HepG2 (cell line): ENCODE results near the gene POLA1. TPM values are rescaled to one million over a fixed set of nuclear protein-coding genes. Genes with fewer than 3 reads are reported as not detected.

Source experiments
- ATAC-seq: fragments of 200-7000 bp; cut with Tn5 transposase; 3 replicates; pipeline ENCODE4 v1.9.1; 2020; ENCODE audit warnings: mild to moderate bottlenecking, moderate library complexity
- BruUV-seq: library from RNA; stranded (reverse); fragments of 400-500 nt; replicated peaks from 2 replicates; lab custom pipeline; 2021; lab: Mats Ljungman, UMichigan
- CTCF ChIA-PET: fragments of 300-600 bp; formaldehyde crosslinking; extraction: SDS; loops from one replicate; lab custom pipeline; 2021; ENCODE audit warnings: low total read pairs, inconsistent platforms, low intra/inter-chr PET ratio; lab: Yijun Ruan, JAX
- POLR2A ChIA-PET: fragments of 350-600 bp; sonication (Branson Sonifier 250); formaldehyde crosslinking; loops from one replicate; lab custom pipeline; 2020; ENCODE audit warnings: antibody characterized with exemption, inconsistent platforms; lab: Yijun Ruan, JAX
- DNase-seq: peaks from one replicate; pipeline ENCODE4 v3.0.0-alpha.2; 2015; ENCODE audit warnings: low spot score
- FAIRE-seq: peaks from 3 replicates; lab custom pipeline; 2011; peaks lifted over from hg19 to GRCh38; lab: Jason Lieb, UNC
- H2AFZ ChIP-seq: one replicate; pipeline ENCODE4 v1.6.1; 2011; ENCODE audit warnings: low read length, inconsistent platforms
- H3K27ac ChIP-seq: fragments of 300-600 bp; 3 replicates; pipeline ENCODE4 v1.8.0; 2011; ENCODE audit warnings: mixed run types, mild to moderate bottlenecking, mixed read lengths, low read length, inconsistent platforms; ENCODE audit not compliant: insufficient read depth; ENCODE audit errors: extremely low read length
- H3K27me3 ChIP-seq, 2 experiments: fragments of 200-600 bp in 1 of 2; 2 replicates in 1 of 2; 3 replicates in 1 of 2; pipeline versions ENCODE4 v1.6.0 to v1.8.0; 2011; ENCODE audit warnings: low read length in 2 of 2, mild to moderate bottlenecking in 2 of 2, moderate library complexity in 2 of 2, inconsistent platforms in 1 of 2; ENCODE audit not compliant: insufficient read depth in 2 of 2, control insufficient read depth in 1 of 2
- H3K36me3 ChIP-seq, 2 experiments: fragments of 200-600 bp in 1 of 2; replicated peaks in 1 of 2; 2 replicates in 1 of 2; 3 replicates in 1 of 2; pipeline versions ENCODE4 v1.5.1 to v1.8.0; 2011; ENCODE audit warnings: low read length in 2 of 2, inconsistent platforms in 1 of 2; ENCODE audit not compliant: insufficient read depth in 2 of 2, control insufficient read depth in 1 of 2
- H3K4me1 ChIP-seq: 2 replicates; pipeline ENCODE4 v1.5.1; 2012; ENCODE audit warnings: low read length, inconsistent platforms; ENCODE audit not compliant: insufficient read depth
- H3K4me2 ChIP-seq: 2 replicates; pipeline ENCODE4 v1.6.0; 2011; ENCODE audit warnings: low read depth, low read length, inconsistent platforms
- H3K4me3 ChIP-seq, 3 experiments: fragments of 200-600 bp in 1 of 3; sonication (generic), shearing (Covaris generic) in 1 of 3; replicated peaks in 1 of 3; 2 replicates each; pipeline ENCODE4 v1.5.1; 2011 to 2016; ENCODE audit warnings: low read length in 3 of 3, inconsistent platforms in 2 of 3, low read depth in 2 of 3, mild to moderate bottlenecking in 2 of 3, control low read depth in 1 of 3, mixed read lengths in 1 of 3; ENCODE audit not compliant: insufficient read depth in 1 of 3
- H3K79me2 ChIP-seq: one replicate; pipeline ENCODE4 v1.6.1; 2011; ENCODE audit warnings: low read length, inconsistent platforms; ENCODE audit not compliant: insufficient read depth
- H3K9ac ChIP-seq: 2 replicates; pipeline ENCODE4 v1.6.0; 2011; ENCODE audit warnings: mild to moderate bottlenecking, low read depth, low read length, inconsistent platforms; ENCODE audit not compliant: insufficient read depth
- H3K9me3 ChIP-seq: 2 replicates; pipeline ENCODE4 v1.5.1; 2012; ENCODE audit warnings: mild to moderate bottlenecking, low read length
- H4K20me1 ChIP-seq: 2 replicates; pipeline ENCODE4 v1.6.0; 2011; ENCODE audit warnings: inconsistent platforms, mild to moderate bottlenecking, low read length, moderate library complexity; ENCODE audit not compliant: insufficient read depth
- CREB1 ChIP-seq, 2 experiments: fragments of 450-650 bp in 1 of 2; IDR thresholded peaks; 2 replicates each; pipeline ENCODE4 v1.6.1; 2016 to 2017; ENCODE audit warnings: control low read depth in 1 of 2, mild to moderate bottlenecking in 1 of 2, missing compliant biosample characterization in 1 of 2, missing genetic modification characterization in 1 of 2
- CSRNP2 ChIP-seq: sonication (generic); formaldehyde crosslinking; conservative IDR thresholded peaks from 2 replicates; pipeline ENCODE4 v1.8.0; 2022; ENCODE audit warnings: low read depth, missing genetic modification reagents
- KLF11 ChIP-seq: IDR thresholded peaks from 2 replicates; pipeline ENCODE4 v1.6.1; 2016; ENCODE audit warnings: missing compliant biosample characterization
- NFE2 ChIP-seq: sonication (generic); formaldehyde crosslinking; IDR thresholded peaks from 2 replicates; pipeline ENCODE4 v1.4.0; 2020; ENCODE audit warnings: missing genetic modification reagents
- NONO ChIP-seq, 2 experiments: fragments of 450-650 bp in 1 of 2; sonication (generic) in 1 of 2; formaldehyde crosslinking in 1 of 2; IDR thresholded peaks in 1 of 2; conservative IDR thresholded peaks in 1 of 2; 2 replicates each; pipeline versions ENCODE4 v1.6.1 to v1.8.0; 2017 to 2022; ENCODE audit warnings: mild to moderate bottlenecking in 1 of 2, missing genetic modification reagents in 1 of 2, moderate library complexity in 1 of 2
- ONECUT2 ChIP-seq: sonication (generic); formaldehyde crosslinking; IDR thresholded peaks from 2 replicates; pipeline ENCODE4 v1.4.0; 2020; ENCODE audit warnings: missing genetic modification reagents
- PPARG ChIP-seq: conservative IDR thresholded peaks from 2 replicates; pipeline ENCODE4 v1.6.1; 2016; ENCODE audit warnings: missing biosample characterization, missing genetic modification reagents
- SMYD3 ChIP-seq: sonication (generic); formaldehyde crosslinking; IDR thresholded peaks from 2 replicates; pipeline ENCODE4 v1.8.1; 2023; ENCODE audit warnings: mild to moderate bottlenecking, missing genetic modification reagents
- TAF1 ChIP-seq: sonication (generic); formaldehyde crosslinking; IDR thresholded peaks from 2 replicates; pipeline ENCODE4 v1.4.0; 2020; ENCODE audit warnings: missing genetic modification reagents
- TOE1 ChIP-seq: sonication (generic); formaldehyde crosslinking; IDR thresholded peaks from 2 replicates; pipeline ENCODE4 v1.4.0; 2020; ENCODE audit warnings: mild to moderate bottlenecking, missing genetic modification reagents
- ZNF12 ChIP-seq: sonication (generic); formaldehyde crosslinking; IDR thresholded peaks from 2 replicates; pipeline ENCODE4 v1.5.0; 2020; ENCODE audit warnings: missing genetic modification reagents
- ZNF253 ChIP-seq: sonication (generic); formaldehyde crosslinking; IDR thresholded peaks from 2 replicates; pipeline ENCODE4 v1.8.0; 2022; ENCODE audit warnings: mild to moderate bottlenecking, missing genetic modification reagents, borderline replicate concordance
- ZNF263 ChIP-seq: sonication (generic); formaldehyde crosslinking; IDR thresholded peaks from 2 replicates; pipeline ENCODE4 v1.4.0; 2020; ENCODE audit warnings: missing genetic modification reagents
- ZNF274 ChIP-seq: sonication (generic); formaldehyde crosslinking; IDR thresholded peaks from 2 replicates; pipeline ENCODE4 v1.5.1; 2020; ENCODE audit warnings: mild to moderate bottlenecking, missing genetic modification reagents
- ZNF333 ChIP-seq: sonication (generic); formaldehyde crosslinking; IDR thresholded peaks from 2 replicates; pipeline ENCODE4 v1.4.0; 2020; ENCODE audit warnings: mild to moderate bottlenecking, missing genetic modification reagents, borderline replicate concordance
- ZNF781 ChIP-seq: sonication (generic); formaldehyde crosslinking; IDR thresholded peaks from 2 replicates; pipeline ENCODE4 v1.5.1; 2020; ENCODE audit warnings: borderline replicate concordance, mild to moderate bottlenecking, missing genetic modification reagents; ENCODE audit errors: not compliant biosample characterization
- WGBS: methylation state at CpG from one replicate; pipeline ENCODE4 v1.1.6; 2017; ENCODE audit warnings: low lambda C conversion rate; 5-methylcytosine and 5-hydroxymethylcytosine counted together
- in situ Hi-C: cut with HindIII; loops from 2 replicates; pipeline ENCODE4 v1.10.0; 2017; ENCODE audit warnings: low pct_unique_long_range_greater_than_20kb; ENCODE audit not compliant: extremely low pct_ligation_motif_present
- intact Hi-C: fragments of 100-400 bp; cut with micrococcal nuclease; formaldehyde crosslinking; loops from one replicate; pipeline ENCODE4 v1.10.0; 2022; ENCODE audit not compliant: unreplicated experiment
- polyA plus RNA-seq, 8 experiments: library from polyadenylated mRNA; depleted of rRNA in 3 of 8; stranded (reverse) in 7 of 8; unstranded in 1 of 8; fragments of >200 nt; fragmentation: Illumina TruSeq in 4 of 8; extraction: Trizol in 4 of 8; gene quantifications; 2 replicates each; pipeline versions ENCODE4 v1.2.1 to v1.2.3, GENCODE V29; 2011 to 2016; ENCODE audit warnings: low read depth in 4 of 8, missing spikeins in 1 of 8, mixed read lengths in 1 of 8; ENCODE audit not compliant: insufficient read depth in 1 of 8
- total RNA-seq, 5 experiments: library from RNA; depleted of rRNA; stranded (reverse); fragments of >200 nt; fragmentation: Illumina TruSeq; extraction: Trizol; gene quantifications; 2 replicates each; pipeline ENCODE4 v1.2.3, GENCODE V29; 2016; ENCODE audit warnings: low read depth in 1 of 5

POLA1 gene
- total and polyA plus RNA-seq, 2 of the 13 experiments (the other 11 are each of a cell fraction or from before 2014, with no cell fraction given) = 3.3 to 26.5 TPM

- Histone ChIP-seq H3K27ac (no peak overlapping the region), H3K4me1 (no peaks in the 10 kb centered on the region), H3K9ac (no peak overlapping the region), H2AFZ (no peak overlapping the region), H4K20me1 (no peaks in the 10 kb centered on the region), H3K36me3 (no peaks in the 10 kb centered on the region; a peak in 1 of 5 replicates), H3K4me2 (no peak overlapping the region), H3K9me3 (no peaks in the 10 kb centered on the region), H3K79me2 (no peaks in the 10 kb centered on the region), H3K27me3 (no peaks in the 10 kb centered on the region), H3K4me3 (no peak overlapping the region)
- CTCF ChIA-PET = no interaction called here
- TF ChIP-seq TOE1 (CRISPR knock-in tag) = no peak
- TF ChIP-seq ZNF333 = no peak
- TF ChIP-seq NFE2 (CRISPR knock-in tag) = no peak
- TF ChIP-seq ZNF274 (CRISPR knock-in tag) = no peak
- no peak for TF ChIP-seq PPARG
- TF ChIP-seq SMYD3 (CRISPR knock-in tag) = no peak
- no peak for TF ChIP-seq ZNF12 (CRISPR knock-in tag)
- TF ChIP-seq TAF1 (CRISPR knock-in tag) = no peak
- TF ChIP-seq KLF11 (CRISPR knock-in tag) = no peak
- TF ChIP-seq NONO (IDR thresholded peaks at IDR 0.05) = no peak
- no peak for TF ChIP-seq NONO (CRISPR knock-in tag; conservative IDR thresholded peaks at IDR 0.05)
- TF ChIP-seq CREB1 (IDR thresholded peaks at IDR 0.05) = no peak
- no peak for TF ChIP-seq CREB1 (CRISPR knock-in tag; IDR thresholded peaks at IDR 0.05)
- no peak for TF ChIP-seq ZNF253 (CRISPR knock-in tag)
- TF ChIP-seq ZNF781 (CRISPR knock-in tag) = no peak
- no peak for TF ChIP-seq CSRNP2 (CRISPR knock-in tag)
- TF ChIP-seq ZNF263 (CRISPR knock-in tag) = no peak
- no peak for TF ChIP-seq ONECUT2 (CRISPR knock-in tag)
- DNase-seq = no peak
- in situ Hi-C loops = no loop called here
- POLR2A ChIA-PET = no interaction called here
- no TSS peak for BruUV-seq
- no peak for FAIRE-seq
- ATAC-seq = no peak
- over 99% methylated on average over 8 of the region's 8 CpGs for WGBS
- intact Hi-C loops = no loop called here
Measured at GRCh38 chrX:24990535-24990934, 296.8 kb downstream of the POLA1 start.
